H9 (cell line): ENCODE measurements around the gene ATP12A. TPM values are rescaled to one million over a fixed set of nuclear protein-coding genes. Genes with fewer than 3 reads are reported as not detected.

Source experiments
- DNase-seq: peaks from one replicate; pipeline ENCODE4 v3.0.0-alpha.2; 2017
- H2AFZ ChIP-seq: one replicate; pipeline ENCODE4 v1.6.1; 2013; ENCODE audit warnings: mild to moderate bottlenecking, low read length, control low read depth, moderate library complexity
- H2AK5ac ChIP-seq: 2 replicates; pipeline ENCODE4 v1.6.1; 2013; ENCODE audit warnings: low read length, control low read depth, mixed read lengths; ENCODE audit not compliant: insufficient read length
- H2BK120ac ChIP-seq: one replicate; pipeline ENCODE4 v1.6.1; 2013; ENCODE audit warnings: low read depth, mild to moderate bottlenecking, low read length, control low read depth, inconsistent platforms; ENCODE audit not compliant: poor library complexity, severe bottlenecking
- H2BK12ac ChIP-seq: 2 replicates; pipeline ENCODE4 v1.6.1; 2013; ENCODE audit warnings: low read length, control low read depth, mixed read lengths, low read depth; ENCODE audit not compliant: insufficient read length
- H2BK15ac ChIP-seq: 2 replicates; pipeline ENCODE4 v1.6.1; 2013; ENCODE audit warnings: low read depth, low read length, control low read depth
- H2BK20ac ChIP-seq: one replicate; pipeline ENCODE4 v1.6.1; 2013; ENCODE audit warnings: low read depth, mild to moderate bottlenecking, low read length, control low read depth, inconsistent platforms; ENCODE audit not compliant: poor library complexity, severe bottlenecking
- H2BK5ac ChIP-seq: 2 replicates; pipeline ENCODE4 v1.6.1; 2013; ENCODE audit warnings: low read length, control low read depth, mixed read lengths; ENCODE audit not compliant: insufficient read length
- H3K14ac ChIP-seq: 2 replicates; pipeline ENCODE4 v1.6.1; 2013; ENCODE audit warnings: low read length, control low read depth; ENCODE audit not compliant: insufficient read depth
- H3K18ac ChIP-seq: 2 replicates; pipeline ENCODE4 v1.6.1; 2013; ENCODE audit warnings: low read depth, mild to moderate bottlenecking, mixed read lengths, low read length, control low read depth; ENCODE audit not compliant: insufficient read length
- H3K23ac ChIP-seq: 2 replicates; pipeline ENCODE4 v1.6.1; 2013; ENCODE audit warnings: low read length, control low read depth, mixed read lengths, low read depth; ENCODE audit not compliant: insufficient read length
- H3K23me2 ChIP-seq: 2 replicates; pipeline ENCODE4 v1.6.1; 2013; ENCODE audit warnings: low read depth, mild to moderate bottlenecking, mixed read lengths, low read length, control low read depth; ENCODE audit not compliant: insufficient read length, poor library complexity, severe bottlenecking
- H3K27ac ChIP-seq: 2 replicates; pipeline ENCODE4 v1.5.1; 2013; ENCODE audit warnings: low read length, control low read depth, mixed read lengths, low read depth; ENCODE audit not compliant: insufficient read length
- H3K27me3 ChIP-seq: 2 replicates; pipeline ENCODE4 v1.6.1; 2013; ENCODE audit warnings: low read length, control low read depth, inconsistent platforms; ENCODE audit not compliant: insufficient read depth
- H3K4ac ChIP-seq: 2 replicates; pipeline ENCODE4 v1.6.1; 2013; ENCODE audit warnings: low read depth, mild to moderate bottlenecking, control low read depth, inconsistent platforms, low read length, moderate library complexity
- H3K4me1 ChIP-seq: 2 replicates; pipeline ENCODE4 v1.6.1; 2013; ENCODE audit warnings: low read length, control low read depth, inconsistent platforms; ENCODE audit not compliant: insufficient read depth
- H3K4me2 ChIP-seq: 2 replicates; pipeline ENCODE4 v1.6.1; 2013; ENCODE audit warnings: low read length, control low read depth, mixed read lengths; ENCODE audit not compliant: insufficient read length, insufficient read depth
- H3K56ac ChIP-seq: 2 replicates; pipeline ENCODE4 v1.6.1; 2013; ENCODE audit warnings: low read depth, mild to moderate bottlenecking, mixed read lengths, low read length, control low read depth; ENCODE audit not compliant: insufficient read length
- H3K79me1 ChIP-seq: 2 replicates; pipeline ENCODE4 v1.6.1; 2013; ENCODE audit warnings: low read depth, mild to moderate bottlenecking, moderate library complexity, low read length, control low read depth, inconsistent platforms; ENCODE audit not compliant: insufficient read depth, poor library complexity, severe bottlenecking
- H3K79me2 ChIP-seq: 2 replicates; pipeline ENCODE4 v1.6.1; 2013; ENCODE audit warnings: low read length, control low read depth, inconsistent platforms; ENCODE audit not compliant: insufficient read depth
- H3K9ac ChIP-seq: 2 replicates; pipeline ENCODE4 v1.6.1; 2013; ENCODE audit warnings: low read length, control low read depth, mixed read lengths; ENCODE audit not compliant: insufficient read length; ENCODE audit errors: extremely low read depth
- H3K9me3 ChIP-seq: one replicate; pipeline ENCODE4 v1.6.1; 2013; ENCODE audit warnings: low read depth, low read length, inconsistent platforms; ENCODE audit not compliant: control insufficient read depth
- H3T11ph ChIP-seq: one replicate; pipeline ENCODE4 v1.6.1; 2013; ENCODE audit warnings: mild to moderate bottlenecking, low read length, control low read depth, inconsistent platforms
- H4K20me1 ChIP-seq: one replicate; pipeline ENCODE4 v1.6.1; 2013; ENCODE audit not compliant: control insufficient read depth, insufficient read length, insufficient read depth
- H4K5ac ChIP-seq: 2 replicates; pipeline ENCODE4 v1.6.1; 2013; ENCODE audit warnings: low read depth, mild to moderate bottlenecking, mixed read lengths, low read length, control low read depth; ENCODE audit not compliant: insufficient read length
- H4K8ac ChIP-seq: replicated peaks from 2 replicates; pipeline ENCODE4 v1.6.1; 2013; ENCODE audit warnings: low read length, control low read depth, mixed read lengths, low read depth; ENCODE audit not compliant: insufficient read length
- H4K91ac ChIP-seq: 2 replicates; pipeline ENCODE4 v1.6.1; 2013; ENCODE audit warnings: low read depth, mild to moderate bottlenecking, moderate library complexity, mixed read lengths, low read length, control low read depth; ENCODE audit not compliant: insufficient read length
- H3K27ac Mint-ChIP-seq, 3 experiments: 2 replicates in 2 of 3; 3 replicates in 1 of 3; pipeline ENCODE4 v1.8.0; 2020 to 2021; ENCODE audit warnings: mixed read lengths in 3 of 3, mild to moderate bottlenecking in 1 of 3, moderate library complexity in 1 of 3
- H3K27me3 Mint-ChIP-seq: 2 replicates; pipeline ENCODE4 v1.8.0; 2021; ENCODE audit warnings: low read depth, mild to moderate bottlenecking, moderate library complexity, mixed read lengths
- H3K36me3 Mint-ChIP-seq, 3 experiments: 2 replicates in 2 of 3; 3 replicates in 1 of 3; pipeline ENCODE4 v1.8.0; 2020 to 2021; ENCODE audit warnings: low read depth in 3 of 3, mixed read lengths in 3 of 3; ENCODE audit not compliant: insufficient read depth in 1 of 3
- H3K4me1 Mint-ChIP-seq, 2 experiments: 2 replicates each; pipeline ENCODE4 v1.8.0; 2020; ENCODE audit warnings: mixed read lengths in 2 of 2
- H3K4me3 Mint-ChIP-seq, 2 experiments: 2 replicates in 1 of 2; 3 replicates in 1 of 2; pipeline ENCODE4 v1.8.0; 2020 to 2021; ENCODE audit warnings: mild to moderate bottlenecking in 2 of 2, mixed read lengths in 2 of 2, moderate library complexity in 1 of 2
- H3K9me3 Mint-ChIP-seq, 2 experiments: 2 replicates in 1 of 2; 3 replicates in 1 of 2; pipeline ENCODE4 v1.8.0; 2020; ENCODE audit warnings: mild to moderate bottlenecking in 2 of 2, mixed read lengths in 2 of 2, moderate library complexity in 1 of 2
- WGBS: extraction: QIAGEN DNeasy Blood & Tissue Kit; methylation state at CpG from one replicate; pipeline ENCODE4 v1.1.7; 2013; ENCODE audit warnings: missing lambda C conversion rate, low lambda C conversion rate, mixed read lengths; ENCODE audit not compliant: insufficient read length; ENCODE audit errors: extremely low coverage; 5-methylcytosine and 5-hydroxymethylcytosine counted together
- total RNA-seq: library from RNA; stranded (reverse); gene quantifications from 2 replicates; pipeline ENCODE4 v1.2.1, GENCODE V29; 2021
- TF ChIP-seq, protein P1 (sequence below): fragments of 200-600 bp; sonication (generic); conservative IDR thresholded peaks from 3 replicates; pipeline ENCODE4 v1.8.0; 2021; ENCODE audit warnings: antibody characterized with exemption, mild to moderate bottlenecking

ATP12A gene
- total RNA-seq, 1 experiment from 2014 or later: 0.94 TPM

- H3K9me3 Mint-ChIP-seq: no peaks in the 10 kb centered on the region
- DNase-seq: no peak
- WGBS: no CpG with 5 or more reads among the region's 5 CpGs
Observed at GRCh38 chr13:24664726-24665409, 15.3 kb upstream of the ATP12A start.

More at GRCh38 chr13:24664726-24665409, 15.3 kb upstream of the ATP12A start:
- H3K9me3 ChIP-seq: no peaks in the 10 kb centered on the region
- no peak overlapping the region for H2BK20ac ChIP-seq
- H2AK5ac ChIP-seq: no peak overlapping the region
- TF ChIP-seq, protein P1, sequence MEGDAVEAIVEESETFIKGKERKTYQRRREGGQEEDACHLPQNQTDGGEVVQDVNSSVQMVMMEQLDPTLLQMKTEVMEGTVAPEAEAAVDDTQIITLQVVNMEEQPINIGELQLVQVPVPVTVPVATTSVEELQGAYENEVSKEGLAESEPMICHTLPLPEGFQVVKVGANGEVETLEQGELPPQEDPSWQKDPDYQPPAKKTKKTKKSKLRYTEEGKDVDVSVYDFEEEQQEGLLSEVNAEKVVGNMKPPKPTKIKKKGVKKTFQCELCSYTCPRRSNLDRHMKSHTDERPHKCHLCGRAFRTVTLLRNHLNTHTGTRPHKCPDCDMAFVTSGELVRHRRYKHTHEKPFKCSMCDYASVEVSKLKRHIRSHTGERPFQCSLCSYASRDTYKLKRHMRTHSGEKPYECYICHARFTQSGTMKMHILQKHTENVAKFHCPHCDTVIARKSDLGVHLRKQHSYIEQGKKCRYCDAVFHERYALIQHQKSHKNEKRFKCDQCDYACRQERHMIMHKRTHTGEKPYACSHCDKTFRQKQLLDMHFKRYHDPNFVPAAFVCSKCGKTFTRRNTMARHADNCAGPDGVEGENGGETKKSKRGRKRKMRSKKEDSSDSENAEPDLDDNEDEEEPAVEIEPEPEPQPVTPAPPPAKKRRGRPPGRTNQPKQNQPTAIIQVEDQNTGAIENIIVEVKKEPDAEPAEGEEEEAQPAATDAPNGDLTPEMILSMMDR: no peak
- H3K14ac ChIP-seq: no peak overlapping the region
- H2AFZ ChIP-seq: no peak overlapping the region
- H3K79me2 ChIP-seq: no peaks in the 10 kb centered on the region
- H3K4me1 ChIP-seq: no peaks in the 10 kb centered on the region
- H3K23me2 ChIP-seq: no peaks in the 10 kb centered on the region
- H3K27ac ChIP-seq: no peak overlapping the region
- H3K4me3 Mint-ChIP-seq: no peak overlapping the region
- no peak overlapping the region for H3K56ac ChIP-seq
- H3K4me1 Mint-ChIP-seq: no peaks in the 10 kb centered on the region
- no peak overlapping the region for H3T11ph ChIP-seq
- H2BK12ac ChIP-seq: no peak overlapping the region
- no peak overlapping the region for H4K8ac ChIP-seq
- H3K4ac ChIP-seq: no peak overlapping the region
- no peak overlapping the region for H2BK5ac ChIP-seq
- no peaks in the 10 kb centered on the region for H3K79me1 ChIP-seq
- no peak overlapping the region for H3K27ac Mint-ChIP-seq
- H4K5ac ChIP-seq: no peak overlapping the region
- H3K18ac ChIP-seq: no peak overlapping the region
- H2BK120ac ChIP-seq: no peak overlapping the region
- no peak overlapping the region for H4K91ac ChIP-seq
- no peak overlapping the region for H3K4me2 ChIP-seq
- no peak overlapping the region for H3K9ac ChIP-seq
- no peaks in the 10 kb centered on the region for H3K27me3 ChIP-seq
- no peak overlapping the region for H3K23ac ChIP-seq
- H2BK15ac ChIP-seq: no peak overlapping the region
- H4K20me1 ChIP-seq: no peaks in the 10 kb centered on the region
- H3K36me3 Mint-ChIP-seq: no peaks in the 10 kb centered on the region
- peaks cover 12% of the 10 kb centered on the region; the same call in 1 of the 2 replicates for H3K27me3 Mint-ChIP-seq
